Esophagus muscularis mucosa (tissue), 4 donors: ENCODE measurements around the gene FERMT2. TPM values are rescaled to one million over a fixed set of nuclear protein-coding genes. Genes with fewer than 3 reads are reported as not detected.

ENCODE experiments used
- DNase-seq: peaks from one replicate; pipeline ENCODE4 v3.0.0-alpha.2; 2017; ENCODE audit errors: extremely low spot score
- H3K27ac ChIP-seq, 4 donors: fragments of 200-600 bp; sonication (generic); replicated peaks in 1 of 4; 1 replicate in 3 of 4; 2 replicates in 1 of 4; pipeline ENCODE4 v1.5.1; 2016 to 2019; ENCODE audit warnings: mild to moderate bottlenecking in 1 of 4
- H3K27me3 ChIP-seq, 4 donors: fragments of 200-600 bp; sonication (generic); one replicate each; pipeline versions ENCODE4 v1.5.1 to v1.6.0; 2016 to 2019
- H3K36me3 ChIP-seq, 4 donors: fragments of 200-600 bp; sonication (generic); one replicate each; pipeline ENCODE4 v1.5.1; 2016 to 2019
- H3K4me1 ChIP-seq, 4 donors: fragments of 200-600 bp; sonication (generic); one replicate each; pipeline ENCODE4 v1.5.1; 2016 to 2019
- H3K4me3 ChIP-seq, 4 donors: fragments of 200-600 bp; sonication (generic); 1 replicate in 2 of 4; 2 replicates in 2 of 4; pipeline ENCODE4 v1.5.1; 2016 to 2019; ENCODE audit warnings: mild to moderate bottlenecking in 4 of 4, moderate library complexity in 1 of 4
- H3K9me3 ChIP-seq, 4 donors: fragments of 200-600 bp; sonication (generic); 1 replicate in 3 of 4; 2 replicates in 1 of 4; pipeline ENCODE4 v1.5.1; 2016 to 2019
- EP300 ChIP-seq: sonication (generic); formaldehyde crosslinking; IDR thresholded peaks from one replicate; pipeline ENCODE4 v1.6.1; 2017; ENCODE audit warnings: antibody characterized with exemption
- POLR2A ChIP-seq: fragments of 450-650 bp; IDR thresholded peaks from one replicate; pipeline ENCODE4 v1.6.1; 2017; ENCODE audit warnings: antibody characterized with exemption, moderate library complexity, mild to moderate bottlenecking, low read depth
- POLR2AphosphoS5 ChIP-seq, 2 donors: sonication (generic); formaldehyde crosslinking; IDR thresholded peaks; one replicate each; pipeline ENCODE4 v1.6.1; 2017; ENCODE audit warnings: antibody characterized with exemption in 2 of 2
- WGBS: methylation state at CpG from one replicate; pipeline ENCODE4 v1.1.5; 2018; 5-methylcytosine and 5-hydroxymethylcytosine counted together
- intact Hi-C: fragments of 100-400 bp; cut with DNase I; formaldehyde crosslinking; loops from one replicate; pipeline ENCODE4 v1.15.1; 2023
- total RNA-seq, 4 donors: library from RNA; depleted of rRNA; stranded (reverse); fragments of >200 nt; gene quantifications; one replicate each; pipeline versions ENCODE4 v1.1.0 to v1.2.1, GENCODE V29; 2016
- TF ChIP-seq, protein P1 (sequence below), 3 experiments: fragments of 200-600 bp in 2 of 3; fragments of 450-650 bp in 1 of 3; sonication (generic) in 2 of 3; IDR thresholded peaks; one replicate each; pipeline ENCODE4 v1.5.1; 2017 to 2019; ENCODE audit warnings: antibody characterized with exemption in 3 of 3, mild to moderate bottlenecking in 2 of 3, moderate library complexity in 1 of 3

The FERMT2 gene
- total RNA-seq, 4 donors from 2014 or later = 293 to 397 (median 370) TPM

DNA sequence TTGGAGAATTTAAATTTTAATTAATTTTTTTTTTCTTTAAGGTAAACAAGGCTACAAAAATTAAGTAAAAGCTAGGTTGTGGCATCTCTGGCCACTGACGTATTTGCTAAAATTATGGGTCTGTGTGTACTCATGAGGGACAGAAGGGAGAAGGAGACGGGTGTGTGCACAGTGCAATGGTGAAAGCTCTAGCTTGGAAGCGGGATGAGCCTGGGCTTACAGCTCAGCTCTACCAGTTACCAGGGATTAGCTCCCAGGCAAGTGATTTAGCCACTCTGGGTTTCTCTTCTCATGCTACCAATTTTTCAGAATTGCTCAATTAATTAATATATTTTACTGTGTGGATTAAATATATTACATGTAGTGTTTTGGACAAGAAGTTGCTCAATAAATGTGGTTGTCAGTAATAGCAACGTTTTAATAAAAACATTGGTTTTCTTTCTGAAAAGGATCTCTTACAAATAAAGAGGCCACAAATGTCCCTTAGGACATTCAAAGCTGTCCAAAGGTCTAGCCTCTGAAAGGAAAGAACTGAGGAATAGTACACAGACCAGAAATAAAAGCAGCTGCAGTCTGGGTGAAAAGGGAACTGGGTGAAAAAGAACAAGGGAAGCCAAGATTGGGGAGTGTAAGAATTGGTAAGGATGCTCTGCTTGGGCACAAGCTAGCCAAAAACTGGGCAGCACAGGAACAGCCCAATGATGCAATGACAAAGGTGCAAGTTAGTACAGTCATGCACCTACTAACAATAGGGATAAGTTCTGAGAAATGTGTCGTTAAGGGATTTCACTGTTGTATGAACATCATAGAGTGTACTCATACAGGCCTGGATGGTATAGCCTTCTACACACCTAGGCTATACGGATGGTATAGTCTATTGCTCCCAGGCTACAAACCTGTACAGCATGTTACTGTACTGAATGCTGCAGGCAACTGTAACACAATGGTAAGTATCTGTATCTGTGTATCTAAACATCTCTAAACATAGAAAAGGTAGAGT, 61.7 kb downstream of the FERMT2 start:
- H3K4me3 ChIP-seq = no peak overlapping the region
- peaks cover 9 to 66% (median 42%) of the 10 kb centered on the region in 4 donors for H3K36me3 ChIP-seq
- H3K9me3 ChIP-seq = no peaks in the 10 kb centered on the region
- intact Hi-C loops = no loop called here
- TF ChIP-seq POLR2AphosphoS5 (IDR thresholded peaks at IDR 0.05) (no peak), POLR2A (no peak)
- DNase-seq = no peak
- WGBS = 82% methylated on average over 6 of the region's 6 CpGs
- H3K27ac ChIP-seq = no peak overlapping the region
- H3K4me1 ChIP-seq = peaks cover 0 to 43% (median 24%) of the 10 kb centered on the region in 4 donors
- no peaks in the 10 kb centered on the region for H3K27me3 ChIP-seq

DNA sequence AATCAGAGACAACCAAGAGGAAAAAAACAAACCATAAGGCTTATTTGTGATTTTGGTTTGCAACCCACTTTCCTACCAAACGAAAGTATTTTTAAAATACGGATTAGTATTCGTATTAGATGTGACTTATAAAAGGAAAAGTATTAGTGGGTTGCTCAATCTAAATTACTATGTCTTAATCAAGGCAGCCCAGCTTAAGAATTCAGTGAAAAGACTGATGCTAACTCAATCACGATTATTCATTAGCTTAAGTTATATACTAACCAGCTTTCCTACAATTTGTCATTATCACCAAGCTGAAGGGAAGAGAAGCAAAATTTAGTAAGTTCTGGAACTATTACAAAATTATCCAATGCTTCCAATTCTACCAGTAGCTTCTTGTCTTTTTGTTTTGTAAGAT, 62.7 kb downstream of the FERMT2 start:
- Histone ChIP-seq H3K4me3 (no peak overlapping the region), H3K9me3 (no peaks in the 10 kb centered on the region), H3K4me1 (peaks cover 0 to 37% (median 25%) of the 10 kb centered on the region in 4 donors), H3K36me3 (peaks cover 9 to 72% (median 44%) of the 10 kb centered on the region in 4 donors), H3K27me3 (no peaks in the 10 kb centered on the region), H3K27ac (no peak overlapping the region)
- DNase-seq = no peak
- 80% methylated on average over 4 of the region's 4 CpGs for WGBS
- TF ChIP-seq, protein P1, sequence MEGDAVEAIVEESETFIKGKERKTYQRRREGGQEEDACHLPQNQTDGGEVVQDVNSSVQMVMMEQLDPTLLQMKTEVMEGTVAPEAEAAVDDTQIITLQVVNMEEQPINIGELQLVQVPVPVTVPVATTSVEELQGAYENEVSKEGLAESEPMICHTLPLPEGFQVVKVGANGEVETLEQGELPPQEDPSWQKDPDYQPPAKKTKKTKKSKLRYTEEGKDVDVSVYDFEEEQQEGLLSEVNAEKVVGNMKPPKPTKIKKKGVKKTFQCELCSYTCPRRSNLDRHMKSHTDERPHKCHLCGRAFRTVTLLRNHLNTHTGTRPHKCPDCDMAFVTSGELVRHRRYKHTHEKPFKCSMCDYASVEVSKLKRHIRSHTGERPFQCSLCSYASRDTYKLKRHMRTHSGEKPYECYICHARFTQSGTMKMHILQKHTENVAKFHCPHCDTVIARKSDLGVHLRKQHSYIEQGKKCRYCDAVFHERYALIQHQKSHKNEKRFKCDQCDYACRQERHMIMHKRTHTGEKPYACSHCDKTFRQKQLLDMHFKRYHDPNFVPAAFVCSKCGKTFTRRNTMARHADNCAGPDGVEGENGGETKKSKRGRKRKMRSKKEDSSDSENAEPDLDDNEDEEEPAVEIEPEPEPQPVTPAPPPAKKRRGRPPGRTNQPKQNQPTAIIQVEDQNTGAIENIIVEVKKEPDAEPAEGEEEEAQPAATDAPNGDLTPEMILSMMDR (IDR thresholded peaks at IDR 0.05) = no peak
- no peak for TF ChIP-seq POLR2A
- TF ChIP-seq POLR2AphosphoS5 (IDR thresholded peaks at IDR 0.05) = no peak
- no peak for TF ChIP-seq EP300
- intact Hi-C loops = no loop called here

DNA sequence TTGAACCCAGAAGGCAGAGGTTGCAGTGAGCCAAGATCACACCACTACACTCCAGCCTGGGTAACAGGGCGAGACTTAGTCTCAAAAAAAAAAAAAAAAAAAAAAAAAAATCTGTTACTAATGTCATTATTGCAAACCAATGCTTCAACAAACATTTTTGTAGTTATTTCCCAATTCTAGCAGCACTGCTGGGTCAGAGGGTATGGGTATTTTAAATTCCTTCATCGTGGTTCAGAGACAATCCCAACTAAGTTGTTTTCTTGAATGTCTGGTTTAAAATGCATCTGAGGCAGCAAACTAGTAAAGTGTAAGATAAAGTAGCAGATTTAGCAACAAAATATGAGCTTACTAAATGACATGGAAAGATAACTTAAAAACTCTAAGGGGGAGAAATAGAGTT, 65.6 kb downstream of the FERMT2 start:
- intact Hi-C loops = no loop called here
- Histone ChIP-seq H3K36me3 (peaks cover 9 to 50% (median 21%) of the 10 kb centered on the region in 4 donors), H3K27ac (peak overlapping the region in 1 of 4 donors; percentile 10), H3K27me3 (no peaks in the 10 kb centered on the region), H3K9me3 (no peaks in the 10 kb centered on the region), H3K4me3 (no peak overlapping the region), H3K4me1 (peaks cover 5 to 55% (median 47%) of the 10 kb centered on the region in 4 donors)
- TF ChIP-seq, protein P1 (IDR thresholded peaks at IDR 0.05) = no peak
- no peak for TF ChIP-seq POLR2AphosphoS5 (IDR thresholded peaks at IDR 0.05)
- no peak for TF ChIP-seq EP300
- no peak for TF ChIP-seq POLR2A
- 75% methylated on average over 2 of the region's 2 CpGs for WGBS
- no peak for DNase-seq

DNA sequence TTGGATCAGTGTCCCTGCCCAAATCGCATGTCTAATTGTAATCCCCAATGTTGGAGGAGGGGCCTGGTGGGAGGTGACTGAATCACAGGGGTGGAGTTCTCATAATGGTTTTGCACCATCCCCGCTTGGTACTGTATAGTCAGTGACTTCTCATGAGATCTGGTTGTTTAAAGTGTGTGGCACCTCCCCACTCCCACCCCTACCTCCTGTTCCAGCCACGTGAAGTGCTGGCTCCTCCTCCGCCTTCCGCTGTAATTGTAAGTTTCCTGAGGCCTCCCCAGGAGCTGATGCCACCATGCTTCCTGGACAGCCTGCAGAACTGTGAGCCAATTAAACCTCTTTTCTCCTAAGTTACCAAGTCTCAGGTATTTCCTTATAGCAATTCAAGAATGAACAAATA, 67.2 kb downstream of the FERMT2 start:
- Histone ChIP-seq H3K27me3 (no peaks in the 10 kb centered on the region), H3K36me3 (peaks cover 0 to 44% (median 14%) of the 10 kb centered on the region in 4 donors), H3K9me3 (no peaks in the 10 kb centered on the region), H3K4me3 (no peak overlapping the region), H3K4me1 (peaks cover 7 to 70% (median 62%) of the 10 kb centered on the region in 4 donors), H3K27ac (no peak overlapping the region)
- TF ChIP-seq POLR2A (no peak), POLR2AphosphoS5 (IDR thresholded peaks at IDR 0.05) (no peak)
- TF ChIP-seq, protein P1 (IDR thresholded peaks at IDR 0.05) = no peak
- intact Hi-C loops = no loop called here
- 85% methylated on average over 5 of the region's 5 CpGs for WGBS
- no peak for DNase-seq

DNA sequence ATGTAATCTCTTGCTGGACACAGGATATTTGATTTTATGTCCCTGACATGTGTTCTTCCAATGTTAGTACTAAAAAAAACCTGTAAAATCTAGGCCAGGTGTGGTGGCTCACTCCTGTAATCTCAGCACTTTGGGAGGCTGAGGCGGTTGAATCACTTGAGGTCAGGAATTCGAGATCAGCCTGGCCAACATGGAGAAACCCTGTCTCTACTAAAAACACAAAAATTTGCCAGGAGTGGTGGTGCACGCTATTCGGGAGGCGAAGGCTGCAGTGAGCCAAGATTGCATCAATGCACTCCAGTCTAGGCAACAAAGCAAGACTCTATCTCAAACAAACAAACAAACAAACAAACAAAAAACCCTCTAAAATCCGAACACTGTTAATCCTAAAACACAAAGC, 68.0 kb downstream of the FERMT2 start:
- no peak for TF ChIP-seq POLR2A
- no peak for TF ChIP-seq POLR2AphosphoS5 (IDR thresholded peaks at IDR 0.05)
- TF ChIP-seq, protein P1 (IDR thresholded peaks at IDR 0.05) = no peak
- TF ChIP-seq EP300 = no peak
- DNase-seq = no peak
- peaks cover 0 to 45% (median 15%) of the 10 kb centered on the region in 4 donors for H3K36me3 ChIP-seq
- WGBS = 94% methylated on average over 6 of the region's 6 CpGs
- H3K27ac ChIP-seq = no peak overlapping the region
- no peaks in the 10 kb centered on the region for H3K9me3 ChIP-seq
- no peak overlapping the region for H3K4me3 ChIP-seq
- peaks cover 16 to 79% (median 69%) of the 10 kb centered on the region in 4 donors for H3K4me1 ChIP-seq
- intact Hi-C loops = no loop called here
- H3K27me3 ChIP-seq = no peaks in the 10 kb centered on the region
